ENCODE data around the gene CALCOCO1.

- TF ChIP-seq CTCF (conservative IDR thresholded peaks at IDR 0.05; ENCODE audit: low read length) = no peak
- no peak for TF ChIP-seq EZH2phosphoT487 (IDR thresholded peaks at IDR 0.05; ENCODE audit: borderline replicate concordance, low read depth, low read length)
Measured at GRCh38 chr12:53676656-53677015, 50.6 kb downstream of the CALCOCO1 start.

Data from OCI-LY7 (cell line).